HepG2 (cell line): ENCODE data around the gene PTMA. TPM values are rescaled to one million over a fixed set of nuclear protein-coding genes. Genes with fewer than 3 reads are reported as not detected.

ENCODE experiments used
- LCORL ChIP-seq, 2 experiments: fragments of 450-650 bp in 1 of 2; sonication (generic) in 1 of 2; formaldehyde crosslinking in 1 of 2; IDR thresholded peaks; 2 replicates each; pipeline versions ENCODE4 v1.5.0 to v1.6.1; 2017 to 2020; ENCODE audit warnings: antibody characterized with exemption in 1 of 2, missing genetic modification reagents in 1 of 2
- MIER2 ChIP-seq: IDR thresholded peaks from 2 replicates; pipeline ENCODE4 v1.6.1; 2016; ENCODE audit warnings: missing biosample characterization, missing genetic modification reagents
- NR1H2 ChIP-seq: sonication (generic); formaldehyde crosslinking; IDR thresholded peaks from 2 replicates; pipeline ENCODE4 v1.8.1; 2022; ENCODE audit warnings: low read depth, missing genetic modification reagents, borderline replicate concordance
- TGIF2 ChIP-seq: IDR thresholded peaks from 2 replicates; pipeline ENCODE4 v1.6.1; 2016; ENCODE audit warnings: control low read depth, missing compliant biosample characterization
- TP53 ChIP-seq: sonication (generic); formaldehyde crosslinking; conservative IDR thresholded peaks from 2 replicates; pipeline ENCODE4 v1.4.0; 2020; ENCODE audit warnings: missing genetic modification reagents
- ZNF441 ChIP-seq: sonication (generic); formaldehyde crosslinking; IDR thresholded peaks from 2 replicates; pipeline ENCODE4 v1.7.0; 2021; ENCODE audit warnings: missing genetic modification reagents, borderline replicate concordance
- ZNF558 ChIP-seq: sonication (generic); formaldehyde crosslinking; IDR thresholded peaks from 2 replicates; pipeline ENCODE4 v1.9.0; 2022; ENCODE audit warnings: mild to moderate bottlenecking, missing genetic modification reagents, borderline replicate concordance
- ZNF672 ChIP-seq: sonication (generic); formaldehyde crosslinking; IDR thresholded peaks from 2 replicates; pipeline ENCODE4 v1.8.1; 2022; ENCODE audit warnings: missing genetic modification reagents
- polyA plus RNA-seq, 8 experiments: library from polyadenylated mRNA; depleted of rRNA in 3 of 8; stranded (reverse) in 7 of 8; unstranded in 1 of 8; fragments of >200 nt; fragmentation: Illumina TruSeq in 4 of 8; extraction: Trizol in 4 of 8; gene quantifications; 2 replicates each; pipeline versions ENCODE4 v1.2.1 to v1.2.3, GENCODE V29; 2011 to 2016; ENCODE audit warnings: low read depth in 4 of 8, missing spikeins in 1 of 8, mixed read lengths in 1 of 8; ENCODE audit not compliant: insufficient read depth in 1 of 8
- total RNA-seq, 5 experiments: library from RNA; depleted of rRNA; stranded (reverse); fragments of >200 nt; fragmentation: Illumina TruSeq; extraction: Trizol; gene quantifications; 2 replicates each; pipeline ENCODE4 v1.2.3, GENCODE V29; 2016; ENCODE audit warnings: low read depth in 1 of 5
- TF ChIP-seq, protein P1 (sequence below): sonication (generic); formaldehyde crosslinking; IDR thresholded peaks from 2 replicates; pipeline ENCODE4 v1.5.0; 2020; ENCODE audit warnings: missing genetic modification reagents, mild to moderate bottlenecking, borderline replicate concordance
- TF ChIP-seq, protein P2 (sequence below): sonication (generic); formaldehyde crosslinking; IDR thresholded peaks from 2 replicates; pipeline ENCODE4 v1.5.1; 2020; ENCODE audit warnings: mild to moderate bottlenecking, moderate library complexity, missing genetic modification reagents
- TF ChIP-seq, protein P3 (sequence below): sonication (generic); formaldehyde crosslinking; conservative IDR thresholded peaks from 2 replicates; pipeline ENCODE4 v1.4.0; 2020; ENCODE audit warnings: missing genetic modification reagents
- TF ChIP-seq, protein P4 (sequence below): sonication (generic); formaldehyde crosslinking; IDR thresholded peaks from 2 replicates; pipeline ENCODE4 v1.4.0; 2020; ENCODE audit warnings: missing genetic modification reagents; ENCODE audit errors: not compliant biosample characterization
- TF ChIP-seq, protein P5 (sequence below): sonication (generic); formaldehyde crosslinking; IDR thresholded peaks from 2 replicates; pipeline ENCODE4 v1.4.0; 2020; ENCODE audit warnings: missing genetic modification reagents
- TF ChIP-seq, protein P6 (sequence below): sonication (generic); formaldehyde crosslinking; IDR thresholded peaks from 2 replicates; pipeline ENCODE4 v1.5.1; 2020; ENCODE audit warnings: mild to moderate bottlenecking, missing genetic modification reagents
- TF ChIP-seq, protein P7 (sequence below): sonication (generic); formaldehyde crosslinking; IDR thresholded peaks from 2 replicates; pipeline ENCODE4 v1.5.0; 2020; ENCODE audit warnings: mild to moderate bottlenecking, missing genetic modification reagents

Gene PTMA
- total and polyA plus RNA-seq, 2 of the 13 experiments (the other 11 are each of a cell fraction or from before 2014, with no cell fraction given): 190 to 1,086 TPM

DNA sequence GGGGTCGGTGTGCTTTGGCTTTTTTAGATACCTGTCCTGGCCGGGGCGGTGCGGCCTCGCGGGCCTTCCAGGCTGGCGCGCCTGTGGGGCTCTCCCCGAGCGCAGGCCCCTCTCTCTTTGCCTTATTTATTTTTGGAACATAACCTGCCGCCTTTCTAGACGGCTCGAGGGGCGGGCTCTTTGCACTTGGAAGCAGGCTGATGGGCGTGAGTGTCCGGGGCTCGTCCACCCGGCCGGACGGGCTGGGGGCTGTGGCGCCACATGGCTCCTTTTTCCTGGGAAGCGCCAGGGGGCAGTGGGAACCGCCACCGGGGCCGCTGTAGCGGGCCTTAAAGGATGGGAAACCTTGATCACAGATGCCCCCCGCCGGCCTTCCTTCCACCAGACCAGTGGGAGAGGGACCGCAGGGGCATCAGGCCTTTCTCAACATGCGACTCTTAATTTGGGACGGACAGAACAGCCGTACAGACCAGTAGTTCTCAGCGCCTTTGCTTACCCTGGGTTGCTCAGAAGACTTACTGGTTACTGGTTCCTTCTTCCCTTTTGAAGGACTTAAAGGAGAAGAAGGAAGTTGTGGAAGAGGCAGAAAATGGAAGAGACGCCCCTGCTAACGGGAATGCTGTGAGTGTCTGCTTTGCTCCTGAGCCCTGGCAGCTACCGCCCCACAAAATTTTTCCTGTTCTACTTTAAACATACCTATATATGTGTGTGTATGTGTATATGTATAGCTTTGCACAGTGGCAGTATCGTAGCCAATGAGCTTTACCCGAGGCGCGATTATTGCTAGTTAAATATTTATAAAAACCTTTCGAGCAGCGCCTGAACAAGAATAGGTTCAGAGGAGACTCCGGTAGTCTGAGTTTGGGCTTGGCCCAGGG lies 2.7 kb downstream of the PTMA start (continued):
- TF ChIP-seq, protein P1, sequence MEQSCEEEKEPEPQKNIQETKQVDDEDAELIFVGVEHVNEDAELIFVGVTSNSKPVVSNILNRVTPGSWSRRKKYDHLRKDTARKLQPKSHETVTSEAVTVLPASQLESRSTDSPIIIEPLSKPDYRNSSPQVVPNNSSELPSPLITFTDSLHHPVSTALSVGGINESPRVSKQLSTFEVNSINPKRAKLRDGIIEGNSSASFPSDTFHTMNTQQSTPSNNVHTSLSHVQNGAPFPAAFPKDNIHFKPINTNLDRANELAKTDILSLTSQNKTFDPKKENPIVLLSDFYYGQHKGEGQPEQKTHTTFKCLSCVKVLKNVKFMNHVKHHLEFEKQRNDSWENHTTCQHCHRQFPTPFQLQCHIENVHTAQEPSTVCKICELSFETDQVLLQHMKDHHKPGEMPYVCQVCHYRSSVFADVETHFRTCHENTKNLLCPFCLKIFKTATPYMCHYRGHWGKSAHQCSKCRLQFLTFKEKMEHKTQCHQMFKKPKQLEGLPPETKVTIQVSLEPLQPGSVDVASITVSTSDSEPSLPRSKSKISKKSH (CRISPR knock-in tag): 0 out of 2 replicates have a peak, but pooled peaks have one; percentile 19
- TF ChIP-seq TGIF2 (no peak), ZNF441 (no peak), LCORL (IDR thresholded peaks at IDR 0.05) (no peak), LCORL (CRISPR knock-in tag; IDR thresholded peaks at IDR 0.05) (peak; percentile 49; the same call in 1 of the 2 replicates), NR1H2 (CRISPR knock-in tag) (no peak), ZNF672 (CRISPR knock-in tag) (no peak), ZNF558 (CRISPR knock-in tag) (no peak), MIER2 (CRISPR knock-in tag) (no peak), TP53 (CRISPR knock-in tag) (no peak)
- TF ChIP-seq, protein P2, sequence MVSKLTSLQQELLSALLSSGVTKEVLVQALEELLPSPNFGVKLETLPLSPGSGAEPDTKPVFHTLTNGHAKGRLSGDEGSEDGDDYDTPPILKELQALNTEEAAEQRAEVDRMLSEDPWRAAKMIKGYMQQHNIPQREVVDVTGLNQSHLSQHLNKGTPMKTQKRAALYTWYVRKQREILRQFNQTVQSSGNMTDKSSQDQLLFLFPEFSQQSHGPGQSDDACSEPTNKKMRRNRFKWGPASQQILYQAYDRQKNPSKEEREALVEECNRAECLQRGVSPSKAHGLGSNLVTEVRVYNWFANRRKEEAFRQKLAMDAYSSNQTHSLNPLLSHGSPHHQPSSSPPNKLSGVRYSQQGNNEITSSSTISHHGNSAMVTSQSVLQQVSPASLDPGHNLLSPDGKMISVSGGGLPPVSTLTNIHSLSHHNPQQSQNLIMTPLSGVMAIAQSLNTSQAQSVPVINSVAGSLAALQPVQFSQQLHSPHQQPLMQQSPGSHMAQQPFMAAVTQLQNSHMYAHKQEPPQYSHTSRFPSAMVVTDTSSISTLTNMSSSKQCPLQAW (CRISPR knock-in tag): peak; percentile 10; the same call in 1 of the 2 replicates
- TF ChIP-seq, protein P3, sequence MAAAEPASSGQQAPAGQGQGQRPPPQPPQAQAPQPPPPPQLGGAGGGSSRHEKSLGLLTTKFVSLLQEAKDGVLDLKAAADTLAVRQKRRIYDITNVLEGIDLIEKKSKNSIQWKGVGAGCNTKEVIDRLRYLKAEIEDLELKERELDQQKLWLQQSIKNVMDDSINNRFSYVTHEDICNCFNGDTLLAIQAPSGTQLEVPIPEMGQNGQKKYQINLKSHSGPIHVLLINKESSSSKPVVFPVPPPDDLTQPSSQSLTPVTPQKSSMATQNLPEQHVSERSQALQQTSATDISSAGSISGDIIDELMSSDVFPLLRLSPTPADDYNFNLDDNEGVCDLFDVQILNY (CRISPR knock-in tag): no peak
- TF ChIP-seq, protein P4, sequence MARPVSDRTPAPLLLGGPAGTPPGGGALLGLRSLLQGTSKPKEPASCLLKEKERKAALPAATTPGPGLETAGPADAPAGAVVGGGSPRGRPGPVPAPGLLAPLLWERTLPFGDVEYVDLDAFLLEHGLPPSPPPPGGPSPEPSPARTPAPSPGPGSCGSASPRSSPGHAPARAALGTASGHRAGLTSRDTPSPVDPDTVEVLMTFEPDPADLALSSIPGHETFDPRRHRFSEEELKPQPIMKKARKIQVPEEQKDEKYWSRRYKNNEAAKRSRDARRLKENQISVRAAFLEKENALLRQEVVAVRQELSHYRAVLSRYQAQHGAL (CRISPR knock-in tag): peak; percentile 34
- TF ChIP-seq, protein P5, sequence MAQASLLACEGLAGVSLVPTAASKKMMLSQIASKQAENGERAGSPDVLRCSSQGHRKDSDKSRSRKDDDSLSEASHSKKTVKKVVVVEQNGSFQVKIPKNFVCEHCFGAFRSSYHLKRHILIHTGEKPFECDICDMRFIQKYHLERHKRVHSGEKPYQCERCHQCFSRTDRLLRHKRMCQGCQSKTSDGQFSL (CRISPR knock-in tag): 0 out of 2 replicates have a peak, but pooled peaks have one; percentile 21
- TF ChIP-seq, protein P6, sequence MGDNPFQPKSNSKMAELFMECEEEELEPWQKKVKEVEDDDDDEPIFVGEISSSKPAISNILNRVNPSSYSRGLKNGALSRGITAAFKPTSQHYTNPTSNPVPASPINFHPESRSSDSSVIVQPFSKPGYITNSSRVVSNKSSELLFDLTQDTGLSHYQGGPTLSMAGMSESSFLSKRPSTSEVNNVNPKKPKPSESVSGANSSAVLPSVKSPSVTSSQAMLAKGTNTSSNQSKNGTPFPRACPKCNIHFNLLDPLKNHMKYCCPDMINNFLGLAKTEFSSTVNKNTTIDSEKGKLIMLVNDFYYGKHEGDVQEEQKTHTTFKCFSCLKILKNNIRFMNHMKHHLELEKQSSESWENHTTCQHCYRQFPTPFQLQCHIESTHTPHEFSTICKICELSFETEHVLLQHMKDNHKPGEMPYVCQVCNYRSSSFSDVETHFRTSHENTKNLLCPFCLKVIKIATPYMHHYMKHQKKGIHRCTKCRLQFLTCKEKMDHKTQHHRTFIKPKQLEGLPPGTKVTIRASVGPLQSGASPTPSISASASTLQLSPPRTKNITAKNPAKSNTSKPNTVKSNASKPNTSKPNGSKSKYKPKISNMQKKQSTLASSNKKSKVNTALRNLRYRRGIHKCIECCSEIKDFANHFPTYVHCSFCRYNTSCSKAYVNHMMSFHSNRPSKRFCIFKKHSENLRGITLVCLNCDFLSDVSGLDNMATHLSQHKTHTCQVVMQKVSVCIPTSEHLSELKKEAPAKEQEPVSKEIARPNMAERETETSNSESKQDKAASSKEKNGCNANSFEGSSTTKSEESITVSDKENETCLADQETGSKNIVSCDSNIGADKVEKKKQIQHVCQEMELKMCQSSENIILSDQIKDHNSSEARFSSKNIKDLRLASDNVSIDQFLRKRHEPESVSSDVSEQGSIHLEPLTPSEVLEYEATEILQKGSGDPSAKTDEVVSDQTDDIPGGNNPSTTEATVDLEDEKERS (CRISPR knock-in tag): 0 out of 2 replicates have a peak, but pooled peaks have one; percentile 2
- TF ChIP-seq, protein P7, sequence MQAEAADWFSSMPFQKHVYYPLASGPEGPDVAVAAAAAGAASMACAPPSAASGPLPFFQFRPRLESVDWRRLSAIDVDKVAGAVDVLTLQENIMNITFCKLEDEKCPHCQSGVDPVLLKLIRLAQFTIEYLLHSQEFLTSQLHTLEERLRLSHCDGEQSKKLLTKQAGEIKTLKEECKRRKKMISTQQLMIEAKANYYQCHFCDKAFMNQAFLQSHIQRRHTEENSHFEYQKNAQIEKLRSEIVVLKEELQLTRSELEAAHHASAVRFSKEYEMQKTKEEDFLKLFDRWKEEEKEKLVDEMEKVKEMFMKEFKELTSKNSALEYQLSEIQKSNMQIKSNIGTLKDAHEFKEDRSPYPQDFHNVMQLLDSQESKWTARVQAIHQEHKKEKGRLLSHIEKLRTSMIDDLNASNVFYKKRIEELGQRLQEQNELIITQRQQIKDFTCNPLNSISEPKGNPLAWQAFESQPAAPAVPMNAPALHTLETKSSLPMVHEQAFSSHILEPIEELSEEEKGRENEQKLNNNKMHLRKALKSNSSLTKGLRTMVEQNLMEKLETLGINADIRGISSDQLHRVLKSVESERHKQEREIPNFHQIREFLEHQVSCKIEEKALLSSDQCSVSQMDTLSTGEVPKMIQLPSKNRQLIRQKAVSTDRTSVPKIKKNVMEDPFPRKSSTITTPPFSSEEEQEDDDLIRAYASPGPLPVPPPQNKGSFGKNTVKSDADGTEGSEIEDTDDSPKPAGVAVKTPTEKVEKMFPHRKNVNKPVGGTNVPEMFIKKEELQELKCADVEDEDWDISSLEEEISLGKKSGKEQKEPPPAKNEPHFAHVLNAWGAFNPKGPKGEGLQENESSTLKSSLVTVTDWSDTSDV (CRISPR knock-in tag): 0 out of 2 replicates have a peak, but pooled peaks have one; percentile 63
